ENCODE data around the gene MDFIC2.
"Not testable (repeated sequence)": the region's sequence is repeated elsewhere in the genome, so short reads cannot be mapped to it uniquely, and the experiment has no call there.

The MDFIC2 gene

DNA sequence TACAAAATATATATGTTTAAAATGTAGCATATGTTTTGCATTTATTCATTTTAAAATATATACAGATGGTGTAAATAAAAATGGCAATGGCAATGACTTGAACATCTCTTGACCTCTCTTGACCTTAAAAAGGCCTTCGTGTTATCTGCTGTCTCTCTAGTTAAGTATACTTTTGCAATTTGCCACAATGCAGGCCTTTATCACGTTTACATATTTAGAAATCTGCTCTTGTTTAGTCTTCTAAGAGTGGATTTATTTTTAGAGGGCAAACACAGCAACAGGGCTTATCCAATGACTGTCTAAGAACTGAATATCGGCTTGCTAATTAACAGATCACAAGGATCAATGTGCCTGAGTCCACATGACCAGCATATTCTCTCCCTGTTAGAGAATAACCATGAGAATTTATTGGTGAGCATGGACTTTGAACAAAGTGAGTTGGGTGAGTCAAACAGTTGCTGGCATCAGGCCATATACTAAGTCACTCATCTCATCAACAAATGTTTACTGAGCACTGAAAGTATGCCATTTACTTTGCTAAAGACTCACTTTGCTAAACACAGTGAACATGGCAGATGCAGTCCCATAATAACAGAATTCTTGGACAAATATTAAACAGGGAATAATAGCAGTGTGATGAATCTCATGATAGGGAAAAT lies 48.2 kb downstream of the MDFIC2 start:
- DNase-seq (ENCODE audit: insufficient read length, low spot score) (peak; percentile 2), FAIRE-seq (peak; percentile 71)

DNA sequence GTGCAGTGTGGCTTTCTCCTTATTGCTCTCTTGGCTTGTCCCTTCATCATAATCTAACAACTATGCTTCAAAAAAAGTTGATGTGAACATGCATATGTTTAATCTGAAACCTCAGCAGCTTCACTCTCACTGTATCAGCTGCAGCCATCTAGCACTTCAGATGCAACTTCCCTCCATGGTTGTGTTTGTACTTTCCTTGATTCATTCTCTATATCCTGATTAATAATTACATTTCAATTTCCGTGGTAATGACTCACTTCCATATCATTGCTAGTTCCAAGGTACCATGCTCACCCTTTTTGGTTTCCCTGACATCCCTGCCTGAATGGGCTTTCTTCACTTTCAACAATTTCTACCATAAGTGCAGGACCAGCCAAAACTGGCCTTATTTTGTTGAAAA lies 51.2 kb downstream of the MDFIC2 start:
- DNase-seq (ENCODE audit: insufficient read length, low spot score) (no peak), FAIRE-seq (no peak)

DNA sequence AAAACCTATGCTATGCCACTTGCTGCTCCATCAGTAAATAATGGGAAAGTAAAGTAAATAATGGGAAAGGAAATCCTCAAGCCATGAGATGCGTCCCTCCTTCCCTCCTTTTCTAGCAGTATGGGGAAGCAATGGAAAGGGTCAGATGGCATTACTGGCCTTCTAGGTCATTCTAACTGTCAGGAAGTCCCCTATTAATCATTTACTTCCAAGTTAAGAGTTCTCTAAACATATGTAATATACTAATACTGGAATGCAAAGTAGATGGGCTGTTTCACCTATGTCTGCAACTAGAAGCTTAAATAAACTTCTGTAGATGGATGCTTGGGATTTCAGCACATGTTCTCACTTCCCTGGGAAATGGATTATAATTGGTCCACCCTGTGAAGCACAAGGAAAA lies 55.9 kb downstream of the MDFIC2 start:
- no peak for DNase-seq (ENCODE audit: insufficient read length, low spot score)

DNA sequence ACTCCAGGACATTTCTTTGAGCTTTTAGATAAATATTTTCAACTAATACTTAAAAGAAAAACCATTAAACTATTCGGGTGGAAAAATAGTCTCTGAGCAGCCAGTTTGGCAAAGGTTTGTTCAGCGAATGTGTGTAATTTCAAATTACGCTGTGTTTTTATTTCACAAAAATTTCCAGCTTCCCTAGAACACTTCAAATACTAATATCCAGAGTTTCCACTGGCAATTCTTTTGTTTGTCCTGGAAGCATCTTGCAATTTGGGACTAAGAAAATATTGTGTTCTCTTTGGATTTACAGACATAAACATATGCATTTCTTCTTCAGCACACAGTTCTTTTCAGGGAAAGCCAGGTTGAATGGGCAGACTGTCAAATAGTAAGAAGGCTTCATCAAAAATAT lies 61.9 kb downstream of the MDFIC2 start:
- FAIRE-seq: no peak
- no peak for DNase-seq (ENCODE audit: insufficient read length, low spot score)

More for the DNA sequence above, 55.9 kb downstream of the MDFIC2 start:
- FAIRE-seq: no peak

DNA sequence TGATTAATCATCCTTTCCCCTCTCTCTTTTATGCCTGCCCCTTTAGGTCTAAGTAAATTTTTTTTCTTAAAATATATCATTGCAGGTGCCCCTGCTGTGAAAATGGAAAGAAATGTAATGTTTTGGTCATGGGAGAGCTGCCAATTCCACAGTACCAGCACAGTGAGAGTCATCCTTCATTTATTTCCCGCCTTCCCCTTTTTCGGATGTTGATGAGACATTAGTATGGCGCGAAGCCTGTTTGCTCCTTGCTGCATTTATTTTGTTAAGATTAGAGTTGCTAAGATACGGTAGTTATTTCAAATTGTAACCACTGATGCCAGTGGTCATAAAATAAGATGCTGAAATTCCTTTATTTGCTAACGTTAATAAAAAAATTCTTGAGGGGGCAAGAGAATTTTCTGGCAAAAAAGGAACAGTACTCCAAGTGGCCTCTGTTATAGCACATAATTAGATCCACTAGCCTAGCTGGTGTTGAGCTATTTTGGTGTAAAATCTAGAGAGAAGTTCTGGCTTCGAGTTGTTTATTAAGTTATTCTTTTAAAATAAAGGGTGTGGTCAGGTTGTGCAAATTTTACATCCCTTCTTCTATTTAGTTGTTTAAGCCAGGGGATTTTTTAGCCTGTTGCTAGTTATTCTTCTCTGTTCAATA lies 62.8 kb downstream of the MDFIC2 start:
- DNase-seq (ENCODE audit: insufficient read length, low spot score) (peak; percentile 19), FAIRE-seq (no peak)

DNA sequence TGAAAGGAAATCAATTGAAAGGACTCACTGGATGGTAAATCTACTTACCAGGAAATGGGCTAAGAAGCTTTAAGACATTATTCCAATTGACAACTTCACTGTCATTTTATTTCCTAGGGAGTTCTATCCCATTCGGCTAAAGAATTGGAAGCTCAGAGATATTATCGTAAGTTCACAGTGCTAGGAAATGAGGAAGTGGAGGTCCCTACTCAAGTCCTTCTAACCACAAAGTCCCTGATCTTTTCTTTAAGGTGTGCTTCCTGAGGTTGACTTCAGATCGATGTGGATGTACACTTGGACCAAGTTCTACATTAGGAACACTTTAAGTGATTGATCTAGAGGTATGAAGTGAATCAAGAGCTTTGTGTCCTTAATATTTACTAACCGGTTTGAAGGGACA lies 63.6 kb downstream of the MDFIC2 start:
- no peak for FAIRE-seq
- no peak for DNase-seq (ENCODE audit: insufficient read length, low spot score)

DNA sequence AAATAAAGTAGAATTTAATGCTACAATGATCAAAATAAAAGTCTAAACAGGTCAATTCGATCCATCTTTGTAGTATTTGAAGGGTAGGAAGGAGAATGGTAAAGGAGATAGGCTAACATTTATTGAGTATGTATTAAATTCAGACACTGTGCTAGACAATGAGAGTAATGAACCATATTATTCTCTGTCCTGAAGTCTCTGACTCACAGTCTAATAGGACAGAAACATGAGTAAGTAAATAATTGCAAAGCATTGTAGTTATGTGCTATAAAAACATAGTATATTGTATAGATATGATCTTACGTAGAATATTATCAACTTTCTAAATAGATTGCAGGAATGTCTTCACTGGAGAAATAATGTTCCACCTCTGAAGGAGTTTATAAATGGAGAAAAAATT lies 64.5 kb downstream of the MDFIC2 start:
- DNase-seq (ENCODE audit: insufficient read length, low spot score) (no peak), FAIRE-seq (no peak)

DNA sequence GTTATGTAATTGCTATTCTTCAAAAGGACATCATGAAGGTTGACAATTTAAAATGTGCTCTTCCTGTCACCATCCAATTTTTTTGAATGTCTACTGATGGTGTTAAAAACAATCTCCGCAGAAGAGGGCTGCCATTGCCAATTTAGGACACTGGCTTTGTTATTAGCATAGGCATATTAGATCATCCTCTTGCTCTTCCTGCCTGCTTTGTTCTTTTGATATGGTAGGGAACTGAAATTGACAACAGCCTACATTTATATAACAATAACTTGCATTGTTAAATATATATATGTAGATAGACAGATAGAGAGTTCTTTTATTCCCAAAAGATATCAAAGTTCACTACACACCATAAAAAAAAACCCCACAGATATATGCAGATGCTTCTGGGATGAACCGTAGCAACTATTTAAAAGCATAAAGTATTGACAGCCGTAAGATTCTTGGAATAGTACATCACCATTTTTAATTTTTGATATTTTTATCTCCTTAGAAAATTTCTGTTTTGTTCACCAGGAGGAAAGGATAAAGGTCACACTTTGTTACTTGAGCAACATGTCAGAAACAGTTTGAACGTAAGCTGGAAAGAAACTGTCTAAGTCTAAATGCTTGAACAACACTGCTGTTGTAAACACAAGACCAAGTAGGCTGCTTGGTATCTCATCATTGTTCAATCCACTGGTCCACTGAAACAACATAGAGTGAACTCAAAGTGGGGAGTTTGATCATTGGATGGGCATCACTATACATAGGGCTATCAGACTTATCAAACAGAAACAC lies 66.5 kb downstream of the MDFIC2 start:
- peak; percentile 64 for FAIRE-seq
- no peak for DNase-seq (ENCODE audit: insufficient read length, low spot score)

DNA sequence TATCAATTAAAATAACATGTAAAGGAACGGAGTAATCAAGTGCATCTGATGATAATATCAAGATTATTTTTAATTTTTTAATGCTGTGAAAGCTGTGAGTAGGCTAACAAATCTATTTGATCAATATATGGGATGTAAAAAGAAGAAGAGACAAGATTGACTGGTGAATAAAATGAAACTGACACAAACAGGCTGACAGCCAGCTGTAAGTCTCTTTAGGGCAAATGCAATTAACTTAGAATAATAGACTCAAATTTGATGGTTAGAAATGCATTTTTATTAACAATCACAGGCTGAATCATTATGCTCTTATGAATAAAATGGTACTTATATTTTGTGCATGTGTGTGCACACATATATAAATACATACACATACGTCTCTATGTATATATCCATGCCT lies 68.0 kb downstream of the MDFIC2 start:
- DNase-seq (ENCODE audit: insufficient read length, low spot score) (no peak), FAIRE-seq (no peak)

DNA sequence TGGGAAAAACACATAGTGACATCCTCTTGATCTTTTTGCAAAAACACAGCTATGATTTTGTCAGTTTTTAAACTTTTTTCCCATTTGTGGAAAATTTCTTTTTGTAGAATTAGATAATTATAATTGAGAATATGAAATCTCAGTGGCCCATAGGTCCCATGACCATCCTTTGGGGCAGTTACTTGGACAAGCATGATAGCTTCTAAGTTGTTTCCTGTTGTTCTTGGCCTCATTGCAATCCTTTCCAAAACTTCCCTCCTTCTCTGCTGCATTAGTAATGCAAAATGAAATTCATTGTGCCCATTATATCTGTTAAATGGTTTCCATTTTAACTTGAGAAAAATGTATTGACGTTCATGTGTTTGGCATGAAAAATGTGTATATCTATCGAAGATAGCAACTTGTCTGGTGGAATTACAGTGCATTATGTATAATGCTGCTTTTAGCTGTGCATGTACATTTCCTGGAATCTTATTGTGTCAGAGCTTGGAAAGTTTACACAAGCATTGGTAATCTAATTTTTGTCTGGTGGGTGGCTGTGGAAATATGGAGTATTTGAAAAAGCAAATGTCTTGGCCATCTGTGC lies 70.0 kb downstream of the MDFIC2 start:
- FAIRE-seq (no peak), DNase-seq (ENCODE audit: insufficient read length, low spot score) (no peak)

DNA sequence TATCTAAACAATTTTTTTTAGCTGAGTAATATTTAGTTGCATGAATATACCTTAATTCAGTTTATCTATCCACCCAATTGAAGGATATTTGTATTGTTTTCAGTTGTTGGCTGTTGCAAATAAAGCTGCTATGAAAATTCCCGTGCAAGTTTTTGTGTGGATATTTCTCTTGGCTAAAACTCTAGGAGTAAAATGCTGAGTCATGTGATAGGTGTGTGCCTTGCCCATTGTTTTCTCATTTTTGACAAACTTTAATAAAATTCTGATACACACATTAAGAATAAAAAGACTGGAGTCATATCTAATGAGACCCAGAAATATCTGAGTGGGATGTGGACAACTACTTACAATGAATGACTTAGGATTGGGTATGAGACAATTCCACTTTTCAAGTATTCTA lies 78.6 kb downstream of the MDFIC2 start:
- FAIRE-seq (no peak), DNase-seq (ENCODE audit: insufficient read length, low spot score) (no peak)

DNA sequence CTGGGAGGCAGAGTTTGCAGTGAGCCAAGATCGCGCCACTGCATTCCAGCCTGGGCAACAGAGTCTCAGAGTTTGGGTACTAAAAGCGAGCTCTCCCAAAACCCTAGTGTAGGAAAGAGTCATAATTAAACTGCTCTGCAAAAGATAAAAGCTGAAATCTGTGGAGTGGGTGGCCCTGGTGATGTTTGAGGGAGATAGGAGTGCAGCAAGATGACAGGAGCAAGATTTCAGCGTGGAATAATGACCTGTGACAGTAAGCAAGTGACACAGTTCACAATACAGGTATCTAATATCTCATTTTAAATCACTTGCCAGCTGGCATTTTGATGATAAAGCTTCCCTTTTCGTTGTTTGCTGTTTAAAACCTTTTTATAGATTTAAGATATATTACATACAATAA lies 79.3 kb downstream of the MDFIC2 start:
- FAIRE-seq: no peak
- DNase-seq (ENCODE audit: insufficient read length, low spot score): no peak

DNA sequence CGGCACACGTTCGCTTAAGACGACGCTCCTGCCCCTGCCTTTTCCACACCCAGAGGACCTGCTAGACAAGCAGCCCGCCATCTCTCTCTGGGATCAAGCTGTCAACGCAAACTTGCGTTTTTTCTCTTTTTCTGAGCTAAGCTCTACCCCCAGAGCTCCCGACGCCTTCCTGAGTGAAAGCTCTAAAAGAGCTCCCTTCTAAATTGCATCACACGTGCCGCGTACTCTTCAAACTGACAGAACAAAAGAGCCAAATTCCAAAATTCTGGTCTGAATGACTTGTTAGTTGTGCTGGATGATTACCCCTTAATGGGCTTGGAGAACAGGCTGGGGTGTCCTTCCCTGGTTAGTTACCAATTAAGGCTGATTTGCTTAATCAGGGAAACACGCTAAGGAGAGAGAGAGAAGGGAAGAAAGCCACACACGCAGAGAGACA lies 81.2 kb downstream of the MDFIC2 start:
- DNase-seq (ENCODE audit: insufficient read length, low spot score) (no peak), FAIRE-seq (no peak)

DNA sequence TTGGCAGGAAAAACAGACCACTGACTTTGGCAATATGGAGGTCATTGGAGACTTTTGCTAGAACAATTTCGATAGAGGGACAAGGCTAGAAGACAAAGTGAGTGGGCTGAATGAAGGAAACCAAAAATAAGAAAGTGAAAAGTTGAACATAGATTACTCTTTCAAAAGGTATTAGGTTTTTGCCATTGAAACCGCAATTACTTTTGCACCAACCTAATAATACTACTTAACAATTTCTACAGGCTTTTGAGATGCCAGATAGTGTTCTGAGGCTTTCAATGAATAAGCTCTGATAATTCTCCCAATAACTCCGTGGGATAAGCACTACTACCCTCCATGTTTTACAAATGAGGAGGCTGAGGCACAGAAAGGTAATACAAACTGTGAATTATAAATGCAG lies 85.0 kb downstream of the MDFIC2 start:
- FAIRE-seq (no peak), DNase-seq (ENCODE audit: insufficient read length, low spot score) (no peak)

DNA sequence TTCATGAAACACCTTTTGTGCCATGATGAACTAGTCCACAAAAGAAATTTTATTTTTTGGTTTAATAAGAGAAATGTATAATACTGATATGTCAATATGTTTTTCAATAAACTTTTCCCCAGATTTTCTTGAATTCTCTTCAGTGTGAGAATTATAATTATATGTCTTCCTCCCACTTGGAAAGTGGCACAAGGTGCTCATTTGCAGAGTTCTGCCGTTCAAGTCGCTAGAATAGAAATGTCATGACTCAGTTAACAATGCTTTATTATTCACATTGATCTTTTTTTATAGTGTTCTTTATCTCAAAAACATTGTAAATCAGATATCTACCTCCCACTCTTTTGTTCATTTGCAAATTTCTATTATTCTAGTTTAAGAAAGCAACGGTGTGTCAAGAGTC lies 87.3 kb downstream of the MDFIC2 start:
- no peak for FAIRE-seq
- DNase-seq (ENCODE audit: insufficient read length, low spot score): no peak

DNA sequence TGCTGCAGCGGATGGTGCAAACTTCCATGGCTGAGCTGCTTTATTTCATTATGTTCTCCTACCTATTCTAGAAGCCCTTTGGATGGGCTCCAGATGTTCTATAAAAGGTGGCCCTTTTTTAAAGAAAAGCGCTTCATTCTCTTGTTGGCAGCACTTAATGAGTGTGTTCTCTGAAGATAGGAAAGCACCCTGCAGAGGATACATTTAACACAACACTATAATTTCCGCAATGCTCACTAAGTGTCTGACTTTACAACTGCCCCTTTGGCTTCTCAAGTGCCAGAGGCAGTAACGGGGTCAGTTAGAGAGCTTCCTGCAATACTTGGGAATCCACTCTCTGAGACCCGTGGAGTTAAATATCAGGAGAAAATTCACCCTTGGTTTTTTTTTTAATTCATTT lies 88.1 kb downstream of the MDFIC2 start:
- no peak for FAIRE-seq

DNA sequence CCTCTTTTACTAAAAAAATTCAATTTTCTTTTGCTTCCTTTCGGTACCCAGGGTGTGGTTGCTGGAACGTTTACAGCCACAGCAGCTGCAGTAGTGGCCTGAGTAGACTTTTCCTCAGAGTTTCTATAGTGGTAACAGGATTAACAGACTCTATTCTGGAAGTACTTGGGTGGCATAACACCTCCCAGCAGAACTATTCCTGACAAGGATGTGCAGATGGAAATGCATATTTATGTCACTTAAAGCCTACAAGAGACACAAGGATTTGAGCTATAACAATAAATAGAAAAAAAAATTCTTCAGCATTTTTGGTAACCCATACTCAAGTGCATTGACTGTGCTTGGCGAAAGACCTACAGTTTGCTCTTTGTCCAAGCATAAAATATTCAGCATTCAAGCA lies 94.0 kb downstream of the MDFIC2 start:
- DNase-seq (ENCODE audit: insufficient read length, low spot score) (no peak), FAIRE-seq (no peak)

More for the DNA sequence above, 88.1 kb downstream of the MDFIC2 start:
- DNase-seq (ENCODE audit: insufficient read length, low spot score): no peak

DNA sequence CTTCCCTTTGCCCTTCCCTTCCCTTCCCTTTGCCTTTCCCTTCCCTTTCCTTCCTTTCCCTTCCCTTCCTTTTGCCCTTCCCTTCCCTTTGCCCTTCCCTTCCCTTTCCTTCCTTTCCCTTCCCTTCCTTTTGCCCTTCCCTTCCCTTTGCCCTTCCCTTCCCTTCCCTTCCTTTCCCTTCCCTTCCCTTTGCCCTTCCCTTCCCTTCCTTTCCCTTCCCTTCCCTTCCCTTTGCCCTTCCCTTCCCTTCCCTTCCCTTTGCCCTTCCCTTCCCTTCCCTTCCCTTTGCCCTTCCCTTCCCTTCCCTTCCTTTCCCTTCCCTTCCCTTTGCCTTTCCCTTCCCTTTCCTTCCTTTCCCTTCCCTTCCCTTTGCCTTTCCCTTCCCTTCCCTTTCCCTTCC lies 101.2 kb downstream of the MDFIC2 start:
- FAIRE-seq: peak; percentile 46

DNA sequence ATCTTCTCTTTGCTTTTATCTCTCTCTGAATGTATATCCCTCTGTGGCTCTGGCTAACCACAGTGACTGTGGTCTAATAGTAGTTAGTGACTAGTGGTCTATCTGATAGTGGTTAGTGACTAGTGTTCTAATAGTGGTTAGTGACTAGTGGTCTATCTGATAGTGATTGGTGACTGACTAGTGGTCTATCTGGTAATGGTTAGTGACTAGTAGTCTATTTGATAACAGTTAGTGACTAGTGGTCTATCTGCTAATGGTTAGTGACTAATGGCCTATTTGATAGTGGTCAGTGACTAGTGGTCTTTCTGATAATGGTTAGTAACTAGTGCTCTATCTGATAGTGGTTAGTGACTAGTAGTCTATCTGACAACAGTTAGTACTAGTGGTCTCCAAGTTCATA lies 110.5 kb downstream of the MDFIC2 start:
- FAIRE-seq (no peak), DNase-seq (ENCODE audit: insufficient read length, low spot score) (no peak)

More for the DNA sequence above, 101.2 kb downstream of the MDFIC2 start:
- DNase-seq (ENCODE audit: insufficient read length, low spot score): not testable (repeated sequence)

DNA sequence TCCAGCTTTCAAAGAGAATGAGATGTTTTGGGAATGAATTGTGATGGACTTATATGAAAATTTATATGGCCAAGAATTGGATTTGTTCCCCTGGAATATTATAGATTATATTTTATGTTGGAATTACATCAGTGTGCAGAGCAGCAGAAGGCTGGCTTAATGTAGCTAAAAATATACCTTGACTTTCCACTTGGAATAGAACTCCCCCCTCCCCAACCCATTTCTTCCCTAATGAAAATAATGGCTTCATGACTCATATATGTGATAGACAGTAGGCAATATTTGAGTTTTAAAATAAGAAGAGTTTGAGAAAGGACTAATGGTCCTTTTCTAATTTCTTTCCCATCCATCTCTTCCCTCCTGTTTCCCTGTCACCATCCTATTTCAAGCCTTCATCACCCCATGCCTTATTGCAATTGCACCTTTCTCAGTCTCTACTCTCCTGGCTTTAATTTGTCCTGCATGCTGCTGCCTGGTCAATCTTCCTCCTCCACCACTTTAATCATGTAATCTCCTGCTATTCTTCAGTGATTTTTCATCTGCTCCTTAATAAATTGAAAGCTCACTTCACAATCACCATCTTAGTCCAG lies 122.5 kb downstream of the MDFIC2 start:
- DNase-seq (ENCODE audit: insufficient read length, low spot score) (no peak), FAIRE-seq (no peak)

DNA sequence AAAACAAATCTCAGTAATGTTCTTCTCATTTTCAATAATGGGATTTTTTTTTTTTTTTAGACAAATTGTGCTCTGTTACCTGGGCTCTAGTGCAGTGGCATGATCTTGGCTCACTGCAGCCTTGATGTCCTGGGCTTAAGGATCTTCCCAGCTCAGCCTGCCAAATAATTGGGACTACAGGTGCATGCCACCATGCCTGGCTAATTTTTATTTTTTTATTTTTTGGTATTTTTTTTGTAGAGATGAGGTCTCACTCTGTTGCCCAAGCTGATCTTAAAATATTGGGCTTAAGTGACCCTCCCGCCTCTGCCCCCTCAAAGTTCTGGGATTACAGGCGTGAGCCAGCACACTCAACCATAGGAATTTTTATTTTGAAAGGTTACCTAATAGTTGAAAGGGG lies 126.2 kb downstream of the MDFIC2 start:
- FAIRE-seq (no peak), DNase-seq (ENCODE audit: insufficient read length, low spot score) (no peak)

All from HTR-8/SVneo (cell line).